HG02970 (cell line): ENCODE data around the gene KCP.

Experiments used
- ATAC-seq: cut with Tn5 transposase; IDR thresholded peaks from one replicate; pipeline ENCODE4 v1.9.1; 2021; ENCODE audit warnings: mild to moderate bottlenecking, moderate library complexity, moderate number of reproducible peaks; ENCODE audit not compliant: unreplicated experiment, low FRiP score

KCP gene

GRCh38 chr7:128908750-128909624 lies 1.5 kb downstream of the KCP start:
- ATAC-seq, result no peak

GRCh38 chr7:128906766-128907559 lies 3.5 kb downstream of the KCP start:
- ATAC-seq, result no peak

GRCh38 chr7:128906001-128906765 lies 4.3 kb downstream of the KCP start:
- no peak for ATAC-seq

- no peak for ATAC-seq
Measured at GRCh38 chr7:128904381-128905197, 5.9 kb downstream of the KCP start.

- no peak for ATAC-seq
Measured at GRCh38 chr7:128903621-128904361, 6.7 kb downstream of the KCP start.

GRCh38 chr7:128902761-128903585 lies 7.5 kb downstream of the KCP start:
- ATAC-seq, result no peak

- no peak for ATAC-seq
Measured at GRCh38 chr7:128900237-128900636, 10.3 kb downstream of the KCP start.

- no peak for ATAC-seq
Measured at GRCh38 chr7:128899392-128899791, 11.1 kb downstream of the KCP start.

GRCh38 chr7:128895320-128895719 lies 15.2 kb downstream of the KCP start:
- no peak for ATAC-seq

GRCh38 chr7:128894101-128894440 lies 16.4 kb downstream of the KCP start:
- no peak for ATAC-seq

- ATAC-seq, result no peak
Measured at GRCh38 chr7:128893251-128894100, 17.0 kb downstream of the KCP start.

GRCh38 chr7:128892521-128893250 lies 17.8 kb downstream of the KCP start:
- no peak for ATAC-seq

- ATAC-seq, result no peak
Measured at GRCh38 chr7:128891942-128892269, 18.6 kb downstream of the KCP start.

GRCh38 chr7:128891110-128891941 lies 19.2 kb downstream of the KCP start:
- ATAC-seq, result no peak

GRCh38 chr7:128890306-128891109 lies 20.0 kb downstream of the KCP start:
- no peak for ATAC-seq

- no peak for ATAC-seq
Measured at GRCh38 chr7:128889121-128889520, 21.4 kb downstream of the KCP start.
